ENCODE results near the gene ENC1. TPM values are rescaled to one million over a fixed set of nuclear protein-coding genes. Genes with fewer than 3 reads are reported as not detected.

ENC1 gene
- polyA plus RNA-seq, 1 donor (not counting 4 experiments of a cell fraction or from before 2014, with no cell fraction given), result 68.1 TPM

DNA sequence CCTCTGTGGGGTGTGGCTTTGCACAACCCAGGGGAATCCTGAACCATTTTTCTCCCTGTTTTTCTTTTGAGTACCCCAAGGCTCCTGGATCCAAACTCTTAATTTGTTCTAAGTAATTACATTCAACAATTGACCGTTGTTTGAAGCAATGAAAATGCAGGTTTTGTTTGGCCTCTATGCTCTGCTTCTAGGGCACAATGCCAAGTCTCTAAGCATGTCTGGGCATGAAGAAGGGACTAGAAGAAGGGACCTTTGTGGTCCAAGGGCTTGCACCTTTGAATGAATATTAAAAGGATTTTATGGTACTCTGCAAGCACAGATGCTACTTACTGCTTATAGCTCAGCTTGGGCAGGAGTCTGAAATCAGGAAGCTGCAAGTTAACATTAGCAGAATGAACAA is 6.6 kb upstream of the ENC1 start:
- no peak for FAIRE-seq
- no peak for DNase-seq (ENCODE audit: low read depth, low spot score)
- no peak overlapping the region for H3K9ac ChIP-seq (ENCODE audit: control insufficient read depth, extremely low read depth, insufficient read depth, low read length)

DNA sequence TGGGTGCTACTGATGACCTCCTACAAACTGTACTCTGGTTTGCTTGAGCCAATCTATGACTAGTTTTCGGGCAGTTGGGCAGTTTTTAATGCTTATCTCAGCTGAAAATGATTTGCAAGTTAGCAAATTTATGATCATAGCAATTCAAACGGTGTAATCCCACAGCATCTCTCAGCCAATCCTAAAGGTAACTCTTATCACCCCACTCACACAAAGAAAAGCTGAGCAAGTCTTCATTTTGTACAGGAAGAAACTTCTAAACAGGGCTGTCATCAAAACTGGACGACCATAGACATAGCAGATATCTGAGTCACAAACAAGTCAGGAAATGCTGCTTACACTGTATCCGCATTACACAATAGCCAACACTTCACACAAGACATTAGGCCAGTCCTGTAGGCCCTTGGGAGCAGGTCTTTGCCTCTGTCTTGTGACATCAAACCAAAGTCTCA is 2.6 kb upstream of the ENC1 start:
- no peak for TF ChIP-seq EZH2 (IDR thresholded peaks at IDR 0.05; ENCODE audit: low read length)
- no peak for TF ChIP-seq CTCF (optimal IDR thresholded peaks at IDR 0.05 in 1 of 3, IDR thresholded peaks at IDR 0.05 in 1 of 3, conservative IDR thresholded peaks at IDR 0.05 in 1 of 3; ENCODE audit: extremely low read depth in 1 of 3, insufficient read depth in 2 of 3, low read length in 3 of 3)
- Histone ChIP-seq H4K20me1 (ENCODE audit: control insufficient read depth, extremely low read depth, insufficient read depth, low read length) (peaks cover 5% of the 10 kb centered on the region), H3K9me1 (ENCODE audit: control insufficient read depth, extremely low read depth, insufficient read depth, low read length) (no peaks in the 10 kb centered on the region), H3K4me1 (ENCODE audit: control insufficient read depth, extremely low read depth, insufficient read depth, low read length) (peaks cover 51% of the 10 kb centered on the region), H3K9me3 (ENCODE audit: control insufficient read depth, low read depth, low read length) (no peaks in the 10 kb centered on the region), H3K4me3 (ENCODE audit: control insufficient read depth in 2 of 3, extremely low read depth in 1 of 3, insufficient read depth in 2 of 3, low read depth in 1 of 3, low read length in 3 of 3) (no peak overlapping the region), H3K9ac (ENCODE audit: control insufficient read depth, extremely low read depth, insufficient read depth, low read length) (peak overlapping the region; percentile 94), H2AFZ (ENCODE audit: control insufficient read depth, low read length) (no peak overlapping the region), H3K27ac (ENCODE audit: control insufficient read depth, insufficient read depth, low read length) (peak overlapping the region; percentile 82), H3K4me2 (ENCODE audit: control insufficient read depth, extremely low read depth, insufficient read depth, low read depth, low read length) (peak overlapping the region; percentile 60), H3K27me3 (ENCODE audit: control insufficient read depth, extremely low read depth, insufficient read depth, low read length) (no peaks in the 10 kb centered on the region), H3K79me2 (ENCODE audit: control insufficient read depth, insufficient read depth, low read length) (peaks cover 23% of the 10 kb centered on the region), H3K36me3 (ENCODE audit: control insufficient read depth in 2 of 2, extremely low read depth in 1 of 2, insufficient read depth in 2 of 2, low read length in 2 of 2) (no peaks in the 10 kb centered on the region)
- dilution Hi-C loops (cut with MboI; ENCODE audit: extremely low pct_ligation_motif_present, low sequenced_read_pairs), result no loop called here
- peak; percentile 94 for FAIRE-seq
- DNase-seq (ENCODE audit: low read depth, low spot score), result no peak

More for the DNA sequence above, 6.6 kb upstream of the ENC1 start:
- peak overlapping the region; percentile 27 for H2AFZ ChIP-seq (ENCODE audit: control insufficient read depth, low read length)
- H3K4me3 ChIP-seq (ENCODE audit: control insufficient read depth in 2 of 3, extremely low read depth in 1 of 3, insufficient read depth in 2 of 3, low read depth in 1 of 3, low read length in 3 of 3), result no peak overlapping the region
- TF ChIP-seq CTCF (optimal IDR thresholded peaks at IDR 0.05 in 1 of 3, IDR thresholded peaks at IDR 0.05 in 1 of 3, conservative IDR thresholded peaks at IDR 0.05 in 1 of 3; ENCODE audit: extremely low read depth in 1 of 3, insufficient read depth in 2 of 3, low read length in 3 of 3) (no peak), EZH2 (IDR thresholded peaks at IDR 0.05; ENCODE audit: low read length) (no peak)
- peak overlapping the region; percentile 7 for H3K27ac ChIP-seq (ENCODE audit: control insufficient read depth, insufficient read depth, low read length)
- no peaks in the 10 kb centered on the region for H4K20me1 ChIP-seq (ENCODE audit: control insufficient read depth, extremely low read depth, insufficient read depth, low read length)
- H3K4me2 ChIP-seq (ENCODE audit: control insufficient read depth, extremely low read depth, insufficient read depth, low read depth, low read length), result peak overlapping the region; percentile 9
- dilution Hi-C loops (cut with MboI; ENCODE audit: extremely low pct_ligation_motif_present, low sequenced_read_pairs), result no loop called here
- H3K9me3 ChIP-seq (ENCODE audit: control insufficient read depth, low read depth, low read length), result no peaks in the 10 kb centered on the region
- H3K27me3 ChIP-seq (ENCODE audit: control insufficient read depth, extremely low read depth, insufficient read depth, low read length), result no peaks in the 10 kb centered on the region
- H3K4me1 ChIP-seq (ENCODE audit: control insufficient read depth, extremely low read depth, insufficient read depth, low read length), result peaks cover 51% of the 10 kb centered on the region
- no peaks in the 10 kb centered on the region for H3K36me3 ChIP-seq (ENCODE audit: control insufficient read depth in 2 of 2, extremely low read depth in 1 of 2, insufficient read depth in 2 of 2, low read length in 2 of 2)
- H3K79me2 ChIP-seq (ENCODE audit: control insufficient read depth, insufficient read depth, low read length), result no peaks in the 10 kb centered on the region
- no peaks in the 10 kb centered on the region for H3K9me1 ChIP-seq (ENCODE audit: control insufficient read depth, extremely low read depth, insufficient read depth, low read length)
